HCT116 (cell line): ENCODE measurements around the gene CAPN15. TPM values are rescaled to one million over a fixed set of nuclear protein-coding genes. Genes with fewer than 3 reads are reported as not detected.

Experiments used
- ATAC-seq: fragments of 200-7000 bp; cut with Tn5 transposase; 2 replicates; pipeline ENCODE4 v1.9.1; 2020; ENCODE audit warnings: mild to moderate bottlenecking, moderate library complexity
- BruUV-seq: library from RNA; stranded (reverse); fragments of 400-500 nt; replicated peaks from 2 replicates; lab custom pipeline; 2021; lab: Mats Ljungman, UMichigan
- CTCF ChIA-PET: fragments of 300-600 bp; sonication (Branson Sonifier 250); formaldehyde crosslinking; loops from one replicate; lab custom pipeline; 2021; ENCODE audit warnings: antibody characterized with exemption; lab: Charles Lee
- POLR2A ChIA-PET: fragments of 300-600, 350-600 bp; sonication (Branson Sonifier 250); formaldehyde crosslinking; loops from one replicate; lab custom pipeline; 2021; ENCODE audit warnings: antibody characterized with exemption; lab: Charles Lee
- RAD21 ChIA-PET, 2 experiments: fragments of 300-600 bp; sonication (Branson Sonifier 250); formaldehyde crosslinking; loops; one replicate each; lab custom pipeline; 2023; ENCODE audit warnings: low total read pairs in 2 of 2; ENCODE audit not compliant: uncharacterized antibody in 2 of 2, unreplicated experiment in 2 of 2, low non-redundant PET in 1 of 2; lab: Charles Lee
- DNase-seq: peaks from one replicate; pipeline ENCODE4 v3.0.0-alpha.2; 2010; ENCODE audit warnings: low read depth, low spot score
- H2AFZ ChIP-seq: fragments of 200-600 bp; shearing (Covaris generic), sonication (generic); 2 replicates; pipeline ENCODE4 v1.6.1; 2017; ENCODE audit warnings: low read depth, mixed run types, mixed read lengths, antibody characterized with exemption, low read length; ENCODE audit not compliant: poor library complexity, severe bottlenecking
- H3K27ac ChIP-seq: 2 replicates; pipeline ENCODE4 v1.5.1; 2012; ENCODE audit warnings: low read depth, low read length
- H3K27me3 ChIP-seq: fragments of 200-600 bp; sonication (generic); 2 replicates; pipeline ENCODE4 v1.6.1; 2016; ENCODE audit warnings: mixed run types, low read length, mixed read lengths; ENCODE audit not compliant: insufficient read depth
- H3K36me3 ChIP-seq, 2 experiments: fragments of 200-500 bp in 1 of 2; fragments of 200-600 bp in 1 of 2; sonication (Bioruptor generic) in 1 of 2; sonication (generic) in 1 of 2; 2 replicates each; pipeline versions ENCODE4 v1.5.1 to v1.6.1; 2014 to 2016; ENCODE audit warnings: low read length in 2 of 2, inconsistent platforms in 1 of 2, mixed read lengths in 1 of 2, mixed run types in 1 of 2; ENCODE audit not compliant: insufficient read depth in 2 of 2, control insufficient read depth in 1 of 2
- H3K4me1 ChIP-seq, 2 experiments: fragments of 200-600 bp in 1 of 2; sonication (generic) in 1 of 2; 2 replicates each; pipeline versions ENCODE4 v1.5.1 to v1.6.1; 2012 to 2017; ENCODE audit warnings: low read length in 2 of 2, inconsistent platforms in 1 of 2, mild to moderate bottlenecking in 1 of 2, mixed read lengths in 1 of 2, mixed run types in 1 of 2, moderate library complexity in 1 of 2; ENCODE audit not compliant: insufficient read depth in 2 of 2, control insufficient read depth in 1 of 2
- H3K4me2 ChIP-seq: fragments of 200-600 bp; sonication (generic); 2 replicates; pipeline ENCODE4 v1.6.1; 2017; ENCODE audit warnings: mixed run types, low read length, mixed read lengths
- H3K4me3 ChIP-seq, 2 experiments: fragments of 200-600 bp in 1 of 2; sonication (generic) in 1 of 2; replicated peaks in 1 of 2; 2 replicates each; pipeline ENCODE4 v1.5.1; 2011 to 2016; ENCODE audit warnings: low read length in 2 of 2, control low read depth in 1 of 2, low read depth in 1 of 2, mild to moderate bottlenecking in 1 of 2, mixed read lengths in 1 of 2, mixed run types in 1 of 2
- H3K79me2 ChIP-seq: fragments of 200-600 bp; sonication (generic); 2 replicates; pipeline ENCODE4 v1.6.1; 2017; ENCODE audit warnings: mild to moderate bottlenecking, mixed run types, low read length, moderate library complexity, mixed read lengths; ENCODE audit not compliant: insufficient read depth
- H3K9ac ChIP-seq: fragments of 200-600 bp; sonication (generic); 2 replicates; pipeline ENCODE4 v1.6.1; 2016; ENCODE audit warnings: low read length, mixed read lengths
- H3K9me2 ChIP-seq: fragments of 200-600 bp; sonication (generic), shearing (Covaris generic); 2 replicates; pipeline ENCODE4 v1.6.1; 2017; ENCODE audit warnings: mixed run types, mild to moderate bottlenecking, moderate library complexity; ENCODE audit not compliant: insufficient read depth
- H3K9me3 ChIP-seq, 2 experiments: fragments of 200-500 bp in 1 of 2; fragments of 200-600 bp in 1 of 2; sonication (Bioruptor generic) in 1 of 2; sonication (generic) in 1 of 2; 2 replicates each; pipeline ENCODE4 v1.6.1; 2014 to 2017; ENCODE audit warnings: low read length in 2 of 2, mixed read lengths in 2 of 2, inconsistent platforms in 1 of 2, low read depth in 1 of 2, mild to moderate bottlenecking in 1 of 2, mixed run types in 1 of 2, moderate library complexity in 1 of 2; ENCODE audit not compliant: control insufficient read depth in 1 of 2, insufficient read depth in 1 of 2
- H4K20me1 ChIP-seq: fragments of 200-600 bp; sonication (generic), shearing (Covaris generic); 2 replicates; pipeline ENCODE4 v1.6.1; 2017; ENCODE audit warnings: mixed run types, mild to moderate bottlenecking, moderate library complexity; ENCODE audit not compliant: insufficient read depth
- CBX3 ChIP-seq: IDR thresholded peaks from 2 replicates; pipeline ENCODE4 v1.6.1; 2012; ENCODE audit warnings: low read depth
- CEBPB ChIP-seq: IDR thresholded peaks from 2 replicates; pipeline ENCODE4 v1.6.1; 2012; ENCODE audit warnings: low read depth
- EGR1 ChIP-seq: IDR thresholded peaks from 2 replicates; pipeline ENCODE4 v1.6.1; 2012; ENCODE audit warnings: low read depth
- EZH2 ChIP-seq: fragments of 200-600 bp; sonication (generic); IDR thresholded peaks from 2 replicates; pipeline ENCODE4 v1.6.1; 2017; ENCODE audit warnings: antibody characterized with exemption, mixed run types
- FOSL1 ChIP-seq: IDR thresholded peaks from 2 replicates; pipeline ENCODE4 v1.6.1; 2012; ENCODE audit warnings: low read depth
- JUND ChIP-seq: IDR thresholded peaks from 2 replicates; pipeline ENCODE4 v1.6.1; 2012
- POLR2AphosphoS5 ChIP-seq: IDR thresholded peaks from 2 replicates; pipeline ENCODE4 v1.6.1; 2011; ENCODE audit warnings: mild to moderate bottlenecking, low read depth, low read length, moderate library complexity
- RAD21 ChIP-seq: IDR thresholded peaks from 2 replicates; pipeline ENCODE4 v1.6.1; 2012; ENCODE audit warnings: low read depth, mild to moderate bottlenecking
- SP1 ChIP-seq: IDR thresholded peaks from 2 replicates; pipeline ENCODE4 v1.6.1; 2012; ENCODE audit warnings: low read depth
- YY1 ChIP-seq: IDR thresholded peaks from 2 replicates; pipeline ENCODE4 v1.6.1; 2011; ENCODE audit warnings: low read length, low read depth, moderate library complexity, mild to moderate bottlenecking; ENCODE audit not compliant: insufficient replicate concordance; ENCODE audit errors: extremely low read depth
- ZBTB33 ChIP-seq: IDR thresholded peaks from 2 replicates; pipeline ENCODE4 v1.6.1; 2011; ENCODE audit warnings: mild to moderate bottlenecking, low read length, moderate library complexity; ENCODE audit not compliant: insufficient replicate concordance; ENCODE audit errors: extremely low read depth
- ZFX ChIP-seq: fragments of 450-650 bp; IDR thresholded peaks from 2 replicates; pipeline ENCODE4 v1.6.1; 2017
- intact Hi-C: fragments of 100-400 bp; cut with micrococcal nuclease; formaldehyde crosslinking; loops from 2 replicates; pipeline ENCODE4 v1.10.0; 2022
- total RNA-seq: library from RNA; stranded (reverse); gene quantifications from one replicate; pipeline ENCODE4 v1.2.1, GENCODE V29; 2021; ENCODE audit not compliant: unreplicated experiment

CAPN15 gene
- total RNA-seq, 1 experiment from 2014 or later: 39.0 TPM

- TF ChIP-seq YY1 (no peak), CEBPB (no peak), CBX3 (no peak), EGR1 (peak; percentile 73), EZH2 (no peak), RAD21 (no peak), ZFX (peak; percentile 48; the same call in 1 of the 2 replicates), FOSL1 (no peak), ZBTB33 (no peak), JUND (no peak), POLR2AphosphoS5 (peak; percentile 72)
Measured at GRCh38 chr16:588889-589657, 61.6 kb downstream of the CAPN15 start (continued).

DNA sequence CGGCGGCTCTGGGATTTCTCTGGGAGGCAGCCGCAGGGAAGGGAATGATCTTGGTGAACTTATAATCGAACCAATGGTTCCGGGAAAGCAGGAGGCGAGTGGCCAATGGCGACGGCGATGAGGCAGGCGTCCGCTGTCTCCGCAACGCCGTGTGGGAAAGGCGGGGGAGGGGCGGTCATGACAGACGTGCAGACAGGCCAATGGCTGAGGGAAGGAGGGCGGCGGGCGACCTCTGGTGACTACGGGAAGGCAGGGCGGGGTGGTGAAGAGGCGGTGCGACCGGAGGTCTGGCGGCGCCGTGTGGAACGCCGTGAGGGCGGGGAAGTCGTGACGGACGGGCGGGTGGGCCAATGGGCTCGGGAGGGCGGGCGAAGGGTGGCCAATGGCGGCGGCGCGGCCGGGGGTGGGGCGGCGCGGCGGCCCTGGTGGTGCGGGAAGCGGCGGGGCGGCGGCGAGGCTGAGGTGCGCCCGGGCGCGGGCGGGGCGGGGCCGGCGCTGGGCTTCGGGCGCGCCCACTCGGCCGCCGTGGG, 62.2 kb downstream of the CAPN15 start, which contains the start of gene RAB40C:
Gene RAB40C, plus strand, starts transcription at position 409 of the 530 bp plus-strand sequence. CDS start 226 bp downstream, outside the sequence.
- Histone ChIP-seq H3K27me3 (no peaks in the 10 kb centered on the region), H3K9ac (peak within 1 kb of the TSS; percentile 90), H3K9me3 (no peaks in the 10 kb centered on the region), H3K4me1 (peaks cover 31 to 47% of the 10 kb centered on the region in 2 experiments), H3K27ac (peak within 1 kb of the TSS; percentile 99), H3K4me2 (peak within 1 kb of the TSS; percentile 77), H3K36me3 (no peaks in the 10 kb centered on the region), H4K20me1 (no peaks in the 10 kb centered on the region), H3K79me2 (peaks cover 33% of the 10 kb centered on the region; the same call in 1 of the 2 replicates), H3K4me3 (peak within 1 kb of the TSS; percentile 66 to 69), H3K9me2 (no peaks in the 10 kb centered on the region), H2AFZ (no peak within 1 kb of the TSS)
- intact Hi-C loops: loop anchor here (5.0 kb wide), 1 partner anchor 38 kb away; no protein-coding TSS in a partner anchor
- ChIA-PET RAD21 (no interaction called here), POLR2A (no interaction called here), CTCF (no interaction called here)
- TF ChIP-seq FOSL1 (no peak), SP1 (peak; percentile 87)
- ATAC-seq: peak; percentile 80
- no TSS peak for BruUV-seq
- peak; percentile 85 for DNase-seq
